Bladder microvascular endothelial cell (primary cell): Measurements from ENCODE around the gene NFYA. TPM values are rescaled to one million over a fixed set of nuclear protein-coding genes. Genes with fewer than 3 reads are reported as not detected.

Source experiments
- total RNA-seq: library from RNA; depleted of rRNA; stranded (reverse); fragments of >200 nt; gene quantifications from 2 replicates; pipeline ENCODE4 v1.2.3, GENCODE V29; 2014

Gene NFYA
- 9.6 and 29.5 TPM in 2 replicates for total RNA-seq

GRCh38 chr6:41072836-41073202 is at the start of gene NFYA:
NFYA (plus strand) TSS chr6:41072974; CDS start chr6:41079090, 6,116 bp downstream.

GRCh38 chr6:41039060-41039998 is 33.4 kb upstream of the NFYA start, which contains the start of gene UNC5CL:
UNC5CL (minus strand) TSS chr6:41039221; CDS start chr6:41035074, 4,147 bp downstream.

GRCh38 chr6:41042226-41043055 is 30.3 kb upstream of the NFYA start, which contains the start of gene TSPO2:
TSPO2 (plus strand) TSS chr6:41042467; CDS start chr6:41042986, 519 bp downstream.

GRCh38 chr6:41053041-41053440 is 19.7 kb upstream of the NFYA start, which contains the start of gene APOBEC2:
APOBEC2 (plus strand) TSS chr6:41053202; CDS start chr6:41053348, 146 bp downstream.

GRCh38 chr6:41071923-41072835 is 595 bp upstream of the NFYA start, which contains the start of gene OARD1:
OARD1 (minus strand) TSS chr6:41072356; CDS start chr6:41071634, 722 bp downstream.

Other genes with a start within 250 kb of the NFYA start
- under 0.01 and 0.06 TPM in 2 replicates for gene UNC5CL, start 33.8 kb upstream of the NFYA start, total RNA-seq
- not detected in 2 replicates for gene TSPO2, start 30.5 kb upstream of the NFYA start, total RNA-seq
- gene APOBEC2, start 19.8 kb upstream of the NFYA start, total RNA-seq: not detected in 2 replicates
- 7.0 and 12.4 TPM in 2 replicates for gene OARD1, start 618 bp upstream of the NFYA start, total RNA-seq
- not detected in 2 replicates for gene TREML1, start 81.4 kb downstream of the NFYA start, total RNA-seq
- not detected in 2 replicates for gene TREM2, start 90.1 kb downstream of the NFYA start, total RNA-seq
- gene TREML2, start 128.2 kb downstream of the NFYA start, total RNA-seq: not detected in 2 replicates
- gene TREML4, start 155.4 kb downstream of the NFYA start, total RNA-seq: not detected in 2 replicates
- gene TREM1, start 213.7 kb downstream of the NFYA start, total RNA-seq: not detected in 2 replicates